HG03064 (cell line): ENCODE results near the gene PLXDC2.

ENCODE experiments used
- ATAC-seq: cut with Tn5 transposase; IDR thresholded peaks from one replicate; pipeline ENCODE4 v1.9.1; 2021; ENCODE audit warnings: low read depth; ENCODE audit not compliant: unreplicated experiment

PLXDC2 gene

GRCh38 chr10:20090831-20091230, 274.6 kb downstream of the PLXDC2 start:
- ATAC-seq, result no peak

GRCh38 chr10:20091698-20092097, 275.5 kb downstream of the PLXDC2 start:
- no peak for ATAC-seq

DNA sequence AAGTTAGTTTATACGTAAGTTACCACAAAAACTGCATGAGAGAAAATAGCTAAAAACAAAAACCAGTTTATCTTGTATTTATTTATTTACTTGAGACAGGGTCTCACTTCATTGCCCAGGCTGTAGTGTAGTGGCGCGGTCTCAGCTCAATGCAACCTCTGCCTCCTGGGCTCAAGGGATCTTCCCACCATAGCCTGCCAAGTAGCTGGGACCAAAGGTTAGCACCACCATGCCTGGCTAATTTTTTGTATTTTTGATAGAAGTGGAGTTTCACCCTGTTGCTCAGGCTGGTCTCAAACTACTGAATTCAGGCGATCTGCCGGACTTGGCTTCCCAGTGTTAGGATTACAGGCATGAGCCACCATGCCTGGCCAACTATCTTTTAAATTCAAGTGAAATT, 277.4 kb downstream of the PLXDC2 start:
- no peak for ATAC-seq

GRCh38 chr10:20094226-20094976, 278.2 kb downstream of the PLXDC2 start:
- ATAC-seq, result no peak

- no peak for ATAC-seq
Observed at GRCh38 chr10:20100171-20100570, 283.9 kb downstream of the PLXDC2 start.

GRCh38 chr10:20105236-20105635, 289.0 kb downstream of the PLXDC2 start:
- no peak for ATAC-seq

DNA sequence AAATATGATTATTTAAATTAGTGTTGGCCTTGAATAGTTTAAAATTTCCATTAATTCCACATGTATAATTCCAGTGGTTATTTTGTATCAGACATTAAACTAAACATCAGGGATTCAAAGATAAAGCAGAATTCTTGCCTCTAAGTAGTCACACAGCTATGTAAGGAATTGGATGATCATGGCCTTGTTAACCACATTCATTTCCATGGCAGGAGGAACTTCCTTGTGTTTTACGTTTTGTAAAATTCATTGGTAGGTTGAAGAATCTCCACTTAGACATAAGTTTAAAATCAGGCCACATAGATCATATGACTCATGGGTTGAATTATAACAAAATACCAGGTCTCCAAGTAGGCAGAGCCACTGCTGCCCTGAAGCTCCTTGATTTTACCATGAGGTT, 289.7 kb downstream of the PLXDC2 start:
- no peak for ATAC-seq

- ATAC-seq, result no peak
Observed at GRCh38 chr10:20108021-20108420, 291.8 kb downstream of the PLXDC2 start.

- ATAC-seq, result no peak
Observed at GRCh38 chr10:20109613-20110012, 293.4 kb downstream of the PLXDC2 start.

DNA sequence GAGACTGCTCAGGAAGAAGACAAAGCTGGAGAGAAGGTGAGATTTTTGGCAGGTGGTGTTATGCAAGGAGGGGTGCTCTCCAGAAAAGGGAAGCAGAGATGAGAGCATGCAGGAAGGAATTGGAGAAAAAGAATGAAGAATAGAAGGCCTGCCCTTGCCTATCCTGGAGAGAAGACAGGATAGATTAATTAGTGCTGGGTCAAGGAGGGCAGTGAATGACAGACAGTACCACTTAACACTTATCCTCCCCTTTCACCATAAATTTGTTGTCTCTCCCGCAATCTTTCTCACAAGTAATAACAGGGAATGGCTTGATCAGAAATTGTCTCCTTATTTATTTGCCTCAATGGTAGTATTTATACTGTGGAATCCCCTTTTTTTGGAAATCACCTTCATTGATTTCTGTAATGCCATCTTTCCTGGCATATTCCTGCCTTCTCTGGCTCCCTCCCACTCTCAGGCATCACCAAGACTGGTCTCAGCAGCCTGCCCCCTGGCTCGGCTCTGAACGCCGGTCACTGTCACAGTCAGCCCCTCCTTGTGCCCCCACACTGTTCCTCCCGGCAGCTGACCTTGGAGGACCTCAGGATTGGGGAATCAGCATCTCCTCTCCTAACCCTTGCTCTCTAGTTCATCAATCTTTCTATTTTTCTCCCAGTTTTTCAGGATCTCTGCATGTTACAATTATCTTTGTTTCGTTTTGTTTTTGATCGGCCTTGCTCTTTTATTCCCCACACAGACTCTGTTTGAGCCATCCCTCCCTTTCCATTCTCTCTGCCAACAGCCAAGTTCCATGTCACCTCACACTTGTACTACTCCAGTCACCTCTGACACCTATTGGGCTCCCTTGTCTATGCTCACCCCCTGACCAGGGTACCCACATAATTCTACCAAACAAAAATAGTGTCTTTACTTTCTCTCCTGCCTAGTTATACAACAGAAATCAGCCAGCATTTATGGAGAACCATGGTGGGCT, 294.2 kb downstream of the PLXDC2 start:
- no peak for ATAC-seq

DNA sequence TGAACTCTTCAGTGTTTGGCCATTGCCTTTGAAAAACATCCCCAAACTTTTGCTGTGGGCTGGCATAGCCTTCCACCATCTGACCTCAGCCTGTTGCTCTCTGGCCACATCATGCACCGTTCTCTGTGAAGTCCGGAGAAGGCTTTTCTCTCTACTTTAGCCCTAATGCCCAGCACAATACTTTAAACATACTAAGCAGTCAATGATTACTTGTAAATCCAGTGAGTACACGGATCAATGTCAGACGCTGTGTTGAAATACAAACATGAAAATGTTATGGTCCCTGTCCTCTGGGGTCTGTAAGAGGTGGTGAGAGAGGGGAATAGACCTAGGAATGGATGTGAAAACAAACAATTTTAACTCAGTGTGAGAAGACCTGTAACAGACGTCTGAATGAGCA, 297.9 kb downstream of the PLXDC2 start:
- ATAC-seq, result no peak

DNA sequence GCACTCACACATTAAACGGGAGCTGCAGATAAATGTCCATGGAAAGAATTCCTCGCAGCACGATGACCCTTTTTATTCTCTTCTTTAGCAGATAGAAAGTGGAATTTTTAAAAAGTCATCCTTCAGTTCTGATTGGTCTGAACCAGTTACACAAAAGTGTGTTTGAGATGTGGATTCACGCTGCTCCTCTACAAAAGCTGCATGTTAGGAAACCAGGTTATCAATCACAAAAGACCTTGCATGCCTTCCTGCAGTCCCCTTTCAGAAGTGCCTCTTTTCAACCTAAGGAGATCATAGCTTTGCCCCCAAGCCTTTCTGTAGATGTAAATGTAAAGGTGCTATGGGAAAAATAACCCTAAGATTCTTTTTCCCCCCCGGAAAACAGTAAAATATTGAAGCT, 299.7 kb downstream of the PLXDC2 start:
- no peak for ATAC-seq

GRCh38 chr10:20117471-20117870, 301.2 kb downstream of the PLXDC2 start:
- ATAC-seq, result no peak

GRCh38 chr10:20118119-20118518, 301.9 kb downstream of the PLXDC2 start:
- no peak for ATAC-seq

DNA sequence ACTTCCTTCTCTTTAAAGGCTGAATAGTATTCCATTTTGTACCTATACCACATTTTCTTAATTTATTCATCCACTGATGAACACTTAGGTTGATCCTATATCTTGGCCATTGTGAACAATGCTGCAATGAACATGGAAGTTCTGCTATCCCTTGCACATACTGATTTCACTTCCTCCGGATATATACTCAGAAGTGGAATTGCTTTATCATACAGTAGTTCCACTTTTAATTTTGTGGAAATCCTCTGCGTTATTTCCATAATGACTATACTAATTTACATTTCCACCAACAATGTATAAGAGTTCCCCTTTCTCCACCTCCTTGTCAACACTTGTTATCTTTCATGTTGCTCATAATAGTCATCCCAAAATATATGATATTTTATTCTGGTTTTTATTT, 312.6 kb downstream of the PLXDC2 start:
- ATAC-seq, result no peak

- no peak for ATAC-seq
Observed at GRCh38 chr10:20132816-20133215, 316.6 kb downstream of the PLXDC2 start.

- no peak for ATAC-seq
Observed at GRCh38 chr10:20133669-20134189, 317.5 kb downstream of the PLXDC2 start.

- no peak for ATAC-seq
Observed at GRCh38 chr10:20142311-20142710, 326.1 kb downstream of the PLXDC2 start.

DNA sequence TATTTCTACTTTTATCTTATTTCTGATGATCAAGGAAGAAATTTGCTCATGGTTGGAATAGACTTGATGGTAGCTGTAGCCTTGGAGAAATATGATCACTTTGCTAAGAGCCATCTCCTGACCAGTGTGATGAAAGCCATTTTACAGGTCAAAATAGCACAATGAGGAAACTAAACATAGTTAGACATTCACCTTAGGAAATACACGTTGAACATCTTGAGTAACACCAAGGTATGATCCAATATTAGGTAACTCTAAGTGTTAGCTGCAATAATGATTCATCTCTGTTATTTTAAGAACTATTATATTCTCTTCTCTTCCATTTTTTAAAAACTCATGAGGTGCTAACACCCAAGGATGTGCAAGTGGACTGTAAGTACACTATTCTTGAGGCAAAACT, 328.0 kb downstream of the PLXDC2 start:
- no peak for ATAC-seq

DNA sequence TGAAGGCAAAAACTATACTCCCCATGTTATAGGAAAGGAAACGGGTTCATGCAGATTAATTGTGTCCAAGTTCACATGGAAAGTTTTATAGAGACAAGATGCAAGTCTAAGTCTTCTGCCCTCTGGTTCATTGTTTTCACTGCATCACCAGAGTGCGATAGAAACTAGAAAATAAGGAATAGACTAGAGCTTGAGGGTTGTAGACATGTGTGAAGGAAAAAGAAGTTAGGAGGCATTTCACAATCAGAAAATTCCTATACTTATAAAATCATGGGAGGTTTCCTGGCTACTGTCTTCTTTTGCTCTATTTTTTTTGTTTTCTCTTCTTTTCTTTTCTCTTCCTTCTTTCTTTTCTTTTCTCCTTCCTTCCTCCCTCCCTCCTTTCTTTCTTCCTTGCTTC, 329.8 kb downstream of the PLXDC2 start:
- ATAC-seq, result no peak

- ATAC-seq, result no peak
Observed at GRCh38 chr10:20147684-20148083, 331.5 kb downstream of the PLXDC2 start.
